ENCODE results near the gene CYB5A.

- TF ChIP-seq ZNF391 (tag by site-specific recombination; IDR thresholded peaks at IDR 0.05; ENCODE audit: borderline replicate concordance, low read depth) (no peak), ZNF768 (tag by site-specific recombination; IDR thresholded peaks at IDR 0.05) (no peak), ZNF639 (tag by site-specific recombination; IDR thresholded peaks at IDR 0.05) (no peak), YY1 (tag by site-specific recombination; IDR thresholded peaks at IDR 0.05) (no peak)
These were observed 26.1 kb downstream of the CYB5A start for GRCh38 chr18:74265546-74266098.

All from HEK293 (cell line).